ENCODE results near the gene FAM13A. TPM values are rescaled to one million over a fixed set of nuclear protein-coding genes. Genes with fewer than 3 reads are reported as not detected.

FAM13A gene
- total and polyA plus RNA-seq, 2 of the 8 experiments (the other 6 are each of a cell fraction or from before 2014, with no cell fraction given): 7.1 to 16.5 TPM

GRCh38 chr4:88976775-88977035, 80.3 kb downstream of the FAM13A start (continued):
- TF ChIP-seq TAF7 (optimal IDR thresholded peaks at IDR 0.05; ENCODE audit: borderline replicate concordance, low read depth, low read length): no peak

Data from H1 (cell line).